ENCODE results near the gene GALNTL6.
"Not testable (repeated sequence)": the region's sequence is repeated elsewhere in the genome, so short reads cannot be mapped to it uniquely, and the experiment has no call there.

The GALNTL6 gene

DNA sequence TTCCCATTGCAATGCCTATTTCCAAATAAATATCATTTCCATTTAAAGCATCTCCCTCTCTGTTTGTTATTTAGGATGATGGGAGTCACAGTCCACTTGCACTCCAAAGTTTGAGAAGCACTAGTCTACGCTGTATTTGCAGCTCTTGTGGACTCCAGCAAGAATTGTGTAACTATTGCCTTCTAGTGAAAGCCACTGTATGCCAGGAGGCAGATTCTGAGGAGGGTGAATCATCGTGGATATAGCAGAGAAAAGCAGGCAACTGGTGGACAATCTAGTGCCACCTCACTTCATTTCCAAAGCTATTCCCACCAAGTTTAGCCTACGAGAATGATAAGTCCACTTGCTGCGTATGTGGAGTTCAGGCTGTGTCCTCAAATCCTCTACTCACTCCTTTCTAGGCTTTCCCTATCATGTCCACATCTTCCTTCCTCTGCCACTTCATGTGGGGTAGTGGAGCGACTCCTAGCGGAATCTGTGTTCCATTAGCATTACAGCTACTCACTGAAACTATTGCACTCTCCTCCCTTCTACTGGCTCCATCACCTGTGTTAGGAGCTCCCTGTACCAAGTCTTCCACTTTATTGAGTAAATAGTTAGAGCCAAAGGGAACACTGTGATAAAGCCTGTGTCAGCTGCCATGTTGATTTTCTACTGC is 853.6 kb downstream of the GALNTL6 start:
- no peak for DNase-seq (ENCODE audit: low read depth)

DNA sequence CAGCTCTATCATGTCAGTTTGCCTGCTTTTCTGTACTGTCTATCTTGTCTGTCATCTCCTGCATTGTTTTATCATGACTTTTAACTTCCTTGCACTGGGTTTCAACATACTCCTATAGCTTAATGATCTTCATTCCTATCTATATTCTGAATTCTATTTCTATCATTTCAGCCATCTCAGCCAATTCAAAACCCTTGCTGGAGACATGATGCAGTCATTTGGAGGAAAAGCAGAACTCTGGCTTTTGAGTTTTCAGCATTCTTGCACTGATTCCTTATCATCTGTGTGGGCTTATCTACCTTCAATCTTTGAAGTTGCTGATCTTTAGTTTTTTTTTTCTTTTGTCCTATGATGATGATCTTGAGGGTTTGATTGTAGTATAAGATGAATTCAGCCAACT is 861.6 kb downstream of the GALNTL6 start:
- DNase-seq (ENCODE audit: low read depth): no peak

DNA sequence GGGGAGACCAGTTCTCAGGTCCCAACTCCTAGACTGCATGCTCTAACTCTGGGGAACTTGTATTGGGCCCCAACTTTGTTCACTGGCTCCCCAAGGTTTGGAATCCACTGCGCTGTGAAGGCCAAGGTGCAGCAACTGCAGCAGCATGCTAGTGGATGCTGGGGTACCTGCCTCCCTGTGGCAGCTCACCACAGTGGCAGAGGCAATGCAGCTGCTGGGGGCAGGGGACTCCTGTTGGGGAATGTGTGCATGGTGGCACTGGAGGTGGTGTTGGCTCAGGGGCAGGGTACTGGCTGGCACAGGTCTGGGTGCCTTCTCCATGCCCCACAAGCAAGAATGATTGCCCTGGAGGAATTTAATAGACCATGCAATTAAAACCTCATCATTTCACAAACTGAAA is 862.0 kb downstream of the GALNTL6 start:
- DNase-seq (ENCODE audit: low read depth): no peak

DNA sequence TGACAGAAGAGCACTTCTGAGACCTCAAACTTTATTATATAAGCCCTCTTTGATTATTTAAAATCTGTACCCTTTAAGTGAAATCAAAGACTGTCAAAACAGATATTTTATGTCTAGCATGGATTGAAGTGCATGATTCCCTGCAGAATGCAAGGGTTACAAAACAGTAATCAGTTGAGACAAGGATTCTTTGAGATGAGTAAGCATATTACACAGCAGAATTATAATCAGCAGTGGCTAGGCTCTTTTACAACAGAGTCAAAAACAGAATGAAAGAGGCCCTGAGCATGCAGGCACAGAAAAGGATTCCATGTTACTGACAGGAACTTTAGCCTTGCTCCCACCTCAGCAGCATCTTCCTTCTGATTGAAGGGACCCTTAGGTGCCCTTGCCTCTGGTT is 867.5 kb downstream of the GALNTL6 start:
- DNase-seq (ENCODE audit: low read depth): no peak

DNA sequence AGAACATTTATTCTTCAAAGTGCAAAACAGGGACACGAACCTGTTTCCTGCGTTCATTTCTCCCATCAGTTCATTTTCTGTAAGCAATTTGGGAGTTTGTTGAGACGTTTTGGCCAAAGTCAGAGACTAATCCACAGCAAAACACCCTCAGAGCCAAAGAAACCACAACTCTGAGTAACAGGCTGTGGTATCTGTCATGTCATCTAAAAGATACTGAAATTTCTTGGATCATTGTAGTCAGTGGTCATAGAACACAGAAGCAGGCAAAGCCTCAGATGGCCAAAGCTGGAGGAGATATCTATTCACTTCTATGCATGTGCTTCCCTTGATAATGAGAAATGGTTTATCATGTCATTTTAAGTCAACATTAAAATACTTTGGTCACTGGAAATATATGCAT is 869.8 kb downstream of the GALNTL6 start:
- no peak for DNase-seq (ENCODE audit: low read depth)

DNA sequence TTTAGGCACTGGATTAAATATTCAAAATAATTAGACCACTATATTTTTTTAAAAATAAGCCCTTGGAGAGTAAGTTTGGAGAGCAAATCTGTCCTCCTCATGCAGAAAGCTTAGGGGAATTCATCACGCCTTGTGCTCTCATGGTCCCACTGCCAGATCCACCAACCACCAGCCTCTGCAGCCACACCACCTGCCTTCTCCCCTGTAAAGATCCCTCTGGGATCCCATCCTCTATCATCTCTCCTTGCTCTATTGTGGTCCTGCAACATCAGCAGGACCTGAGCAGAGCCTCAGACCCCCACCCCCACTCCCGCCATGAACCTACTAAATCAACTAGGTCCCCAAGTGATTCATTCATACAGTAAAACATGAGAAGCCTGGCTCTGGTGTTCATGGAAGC is 872.8 kb downstream of the GALNTL6 start:
- no peak for DNase-seq (ENCODE audit: low read depth)

DNA sequence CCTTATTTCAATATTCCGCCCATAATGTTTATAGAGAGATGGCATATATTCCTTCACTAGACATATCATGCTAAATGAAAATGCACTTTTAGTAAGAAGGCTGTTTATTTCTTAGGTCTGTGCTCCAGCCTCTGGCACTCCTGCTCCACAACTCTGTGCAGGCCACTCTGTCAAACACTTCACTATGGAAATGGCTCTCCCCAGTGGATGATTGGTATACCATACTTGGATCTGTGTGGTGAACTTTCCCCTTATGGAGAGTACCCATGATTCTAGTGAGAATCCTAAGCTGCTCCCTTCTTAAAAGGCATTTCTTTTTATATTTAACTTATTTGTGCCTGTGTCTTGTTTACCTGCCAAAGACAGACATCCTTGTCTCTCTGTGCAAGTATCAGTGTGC is 875.3 kb downstream of the GALNTL6 start:
- no peak for DNase-seq (ENCODE audit: low read depth)

DNA sequence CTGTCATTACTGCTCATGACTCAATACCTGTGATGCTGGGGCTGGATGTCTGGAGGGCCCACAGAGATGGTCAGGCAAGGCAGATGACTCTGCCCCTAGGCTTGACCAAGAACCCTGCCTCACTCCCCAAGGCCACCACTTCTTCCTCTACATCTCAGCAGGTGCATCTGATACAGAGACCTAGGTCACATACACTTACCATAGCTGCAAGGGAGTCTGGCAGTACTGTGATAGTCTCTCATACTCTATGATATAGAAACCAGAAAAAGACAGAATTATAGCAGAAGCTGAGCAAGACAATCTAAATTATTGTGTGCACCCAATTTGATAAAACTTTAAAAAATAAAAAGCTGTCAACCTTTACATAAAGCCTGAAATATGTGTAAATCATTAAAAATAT is 878.3 kb downstream of the GALNTL6 start:
- DNase-seq (ENCODE audit: low read depth): no peak

DNA sequence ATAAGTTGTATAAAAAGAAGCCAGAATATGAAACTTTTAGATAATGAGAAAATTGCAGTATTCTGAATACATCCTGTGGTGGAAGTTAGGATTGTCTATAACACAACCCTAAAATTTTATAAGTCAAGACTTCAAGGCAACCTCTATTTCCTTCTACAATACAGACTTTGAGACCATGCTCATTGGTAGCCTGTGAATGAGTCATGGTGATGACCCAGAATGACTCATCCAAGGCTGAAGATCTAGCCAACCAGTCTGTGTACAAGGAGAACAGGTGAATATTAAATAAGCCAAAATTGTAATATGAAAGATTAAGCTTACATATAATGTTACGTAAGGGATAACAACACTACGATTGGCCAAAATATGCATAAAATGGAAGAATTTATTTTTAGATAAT is 879.5 kb downstream of the GALNTL6 start:
- no peak for DNase-seq (ENCODE audit: low read depth)

DNA sequence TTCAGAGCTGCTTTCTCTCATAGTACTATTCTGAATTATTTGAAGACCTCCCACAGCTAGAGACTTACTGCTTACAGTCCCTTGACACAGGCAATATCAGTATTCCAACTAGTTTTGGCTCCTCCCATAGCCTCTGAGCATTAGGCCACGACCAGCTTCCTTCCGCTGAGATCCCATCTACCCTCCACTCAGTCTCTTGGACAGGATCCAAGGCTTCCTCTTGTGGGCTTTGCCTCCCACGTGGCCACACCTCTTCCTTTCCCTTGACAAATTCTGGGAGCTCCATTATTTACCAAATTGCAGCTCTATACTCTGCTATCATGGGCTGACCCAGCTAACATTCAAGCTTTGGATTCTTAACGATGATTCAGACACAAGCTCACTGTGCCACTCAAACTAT is 885.1 kb downstream of the GALNTL6 start:
- no peak for DNase-seq (ENCODE audit: low read depth)

DNA sequence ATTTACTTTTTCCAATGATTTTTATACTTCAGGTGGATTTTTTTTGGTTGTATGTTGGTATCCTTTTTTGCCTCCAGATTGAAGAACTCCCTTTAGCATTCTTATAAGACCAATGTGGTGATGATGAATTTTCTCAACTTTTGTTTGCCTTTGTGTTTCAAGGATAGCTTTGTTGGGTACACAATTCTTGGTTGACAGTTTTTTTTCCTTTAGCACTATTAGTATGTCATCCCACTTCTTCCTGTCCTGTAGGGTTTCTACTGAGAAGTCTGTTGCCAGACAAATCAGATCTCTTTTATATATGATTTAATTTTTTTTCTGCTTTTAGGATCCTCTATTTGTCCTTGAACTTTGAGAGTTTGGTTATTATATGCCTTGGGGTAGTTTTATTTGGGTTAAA is 892.4 kb downstream of the GALNTL6 start:
- no peak for DNase-seq (ENCODE audit: low read depth)

DNA sequence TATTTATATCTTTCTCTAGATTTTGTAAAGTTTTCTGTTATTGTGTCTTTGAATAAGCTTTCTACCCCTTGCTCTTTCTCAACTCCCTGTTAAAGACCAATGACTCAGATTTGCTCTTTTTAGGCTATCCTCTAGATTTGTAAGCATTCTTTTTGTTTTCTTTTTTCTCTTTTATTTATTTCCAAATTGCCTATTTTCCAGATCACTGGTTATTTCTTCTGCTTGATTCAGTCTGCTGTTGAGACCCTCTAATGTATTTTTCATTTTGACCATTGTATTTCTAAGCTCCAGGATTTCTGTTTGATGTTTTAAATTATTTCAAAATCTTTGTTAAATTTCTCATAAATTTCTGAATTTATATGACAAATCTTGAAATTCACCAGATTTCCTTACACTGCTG is 892.8 kb downstream of the GALNTL6 start:
- no peak for DNase-seq (ENCODE audit: low read depth)

DNA sequence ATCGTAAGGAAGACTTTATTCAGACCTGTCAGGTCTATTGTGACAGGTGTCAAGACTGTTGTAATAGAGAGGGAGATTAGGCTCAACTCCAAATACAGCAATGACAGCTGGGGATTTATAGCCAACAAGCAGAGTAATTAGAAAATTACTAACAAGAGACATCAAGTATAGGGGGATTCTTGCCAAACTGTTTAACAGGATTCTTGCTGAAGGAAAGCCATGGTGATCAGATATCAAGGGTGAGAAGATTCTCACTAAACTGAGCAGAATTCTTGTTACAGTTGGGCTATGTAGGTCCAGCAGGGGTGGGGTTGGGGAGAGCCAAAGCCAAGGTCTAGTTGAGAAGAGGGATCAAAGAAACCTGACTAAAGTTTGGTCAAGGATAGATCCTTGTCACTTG is 894.4 kb downstream of the GALNTL6 start:
- no peak for DNase-seq (ENCODE audit: low read depth)

DNA sequence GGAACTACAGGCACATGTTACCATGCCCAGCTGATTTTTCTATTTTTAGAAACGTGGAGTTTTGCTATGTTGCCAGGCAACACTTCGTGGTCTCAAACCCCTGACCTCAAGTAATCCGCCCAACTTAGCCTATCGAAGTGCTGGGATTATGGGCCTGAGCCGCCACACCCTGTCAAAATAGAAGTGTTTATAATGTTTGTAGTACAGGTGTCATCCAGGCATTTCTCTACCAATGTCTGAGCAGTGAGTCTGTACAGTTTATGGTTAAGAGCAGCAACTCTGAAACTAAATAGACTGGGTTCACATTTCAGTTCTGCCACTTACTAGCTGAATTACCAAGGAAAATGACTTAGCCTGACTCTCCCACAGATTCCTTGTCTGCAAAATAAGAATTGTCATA is 895.0 kb downstream of the GALNTL6 start:
- DNase-seq (ENCODE audit: low read depth): no peak

DNA sequence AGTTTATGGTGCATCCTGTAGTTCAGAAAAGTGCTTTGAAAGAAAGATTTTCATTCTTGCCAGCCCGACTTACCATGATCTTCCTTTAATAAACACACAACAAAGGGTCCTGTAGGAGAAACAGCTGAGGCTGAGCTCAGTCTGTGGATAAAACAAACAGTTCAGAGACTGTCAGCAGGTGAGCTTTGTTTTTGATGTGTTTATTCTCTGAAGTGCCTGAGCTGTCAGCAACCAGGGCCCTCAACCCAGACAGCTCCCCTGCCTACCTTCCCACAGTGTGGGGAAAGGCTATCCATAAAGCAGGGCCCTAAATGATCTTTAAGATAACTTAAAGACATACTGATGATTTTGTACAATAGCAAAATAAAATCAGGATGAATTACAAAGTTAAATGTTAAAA is 896.2 kb downstream of the GALNTL6 start:
- DNase-seq (ENCODE audit: low read depth): no peak

DNA sequence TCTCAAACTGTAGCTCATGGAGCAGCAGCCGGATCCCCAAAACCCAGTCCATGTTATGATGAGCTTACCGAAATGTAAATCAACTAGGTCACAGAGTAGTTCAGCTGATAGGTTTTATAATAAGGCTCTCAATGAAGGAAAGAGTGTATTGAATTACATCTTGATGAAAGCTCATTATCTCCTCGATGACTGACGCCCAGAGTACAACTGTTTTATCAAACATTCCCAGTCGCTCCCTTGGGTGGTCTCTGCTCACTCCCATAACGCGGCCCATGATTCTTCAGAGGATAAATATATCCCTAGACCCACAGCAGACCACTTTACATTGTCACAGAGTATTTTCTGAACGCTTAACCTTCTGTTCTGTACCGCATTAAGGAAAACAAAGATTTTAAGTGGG is 903.1 kb downstream of the GALNTL6 start:
- no peak for DNase-seq (ENCODE audit: low read depth)

DNA sequence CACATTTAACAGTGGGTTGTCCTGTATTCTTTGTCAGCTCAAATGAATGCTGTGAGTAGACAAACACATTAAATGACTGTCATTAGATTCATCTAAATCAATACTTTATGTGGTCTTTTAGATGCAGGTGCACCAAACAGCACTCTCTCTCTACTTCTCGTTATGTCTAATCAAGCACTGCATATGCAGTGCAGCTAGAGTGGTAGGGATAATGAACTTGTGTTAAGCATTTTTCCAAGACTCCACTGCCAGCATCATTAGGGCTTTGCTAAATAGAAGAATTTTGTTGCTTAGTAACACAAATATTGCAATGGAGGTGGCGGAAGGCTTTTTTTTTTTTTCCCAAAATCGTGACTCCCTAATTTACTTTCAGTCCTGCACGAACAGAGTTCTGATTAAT is 908.5 kb downstream of the GALNTL6 start:
- no peak for DNase-seq (ENCODE audit: low read depth)

DNA sequence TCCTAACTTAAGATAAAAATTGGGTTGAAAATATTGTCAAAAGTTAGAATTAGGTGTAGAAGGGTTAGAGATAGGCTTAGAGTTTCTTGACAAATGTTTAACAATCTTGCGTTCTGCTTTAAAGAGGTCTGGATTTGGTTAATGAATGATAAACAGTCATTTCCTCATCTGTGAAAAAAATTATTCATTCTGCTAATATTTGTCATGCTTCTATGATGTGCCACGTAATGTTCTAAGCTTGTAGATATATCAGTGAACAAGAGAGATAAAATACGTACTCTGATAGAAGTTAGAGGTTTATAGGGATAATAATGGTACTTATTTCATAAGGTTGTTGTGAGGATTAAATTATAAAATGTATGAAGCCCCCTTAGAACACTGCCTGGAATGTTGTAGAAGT is 912.4 kb downstream of the GALNTL6 start:
- DNase-seq (ENCODE audit: low read depth): no peak

DNA sequence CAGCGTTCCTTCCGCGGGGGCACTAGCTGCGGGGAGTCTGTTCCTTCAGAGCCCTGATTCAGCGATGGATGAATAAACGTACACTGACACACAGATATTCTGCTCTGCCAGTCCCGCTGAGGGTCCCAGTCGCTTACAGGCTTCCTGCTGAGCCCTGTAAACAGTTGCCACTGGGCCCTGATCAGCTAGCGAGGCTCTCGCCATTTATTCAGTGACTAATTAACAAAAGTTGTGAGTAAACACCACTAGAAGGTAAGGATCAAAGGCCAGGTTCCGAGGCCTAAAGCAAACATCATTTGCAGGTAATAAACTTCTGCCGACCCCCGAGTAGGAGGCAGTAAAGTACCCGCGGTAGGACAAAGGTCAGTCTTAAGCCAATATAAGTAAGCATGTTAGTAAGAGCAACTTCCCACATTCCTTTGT is 912.8 kb downstream of the GALNTL6 start:
- DNase-seq (ENCODE audit: low read depth): no peak

DNA sequence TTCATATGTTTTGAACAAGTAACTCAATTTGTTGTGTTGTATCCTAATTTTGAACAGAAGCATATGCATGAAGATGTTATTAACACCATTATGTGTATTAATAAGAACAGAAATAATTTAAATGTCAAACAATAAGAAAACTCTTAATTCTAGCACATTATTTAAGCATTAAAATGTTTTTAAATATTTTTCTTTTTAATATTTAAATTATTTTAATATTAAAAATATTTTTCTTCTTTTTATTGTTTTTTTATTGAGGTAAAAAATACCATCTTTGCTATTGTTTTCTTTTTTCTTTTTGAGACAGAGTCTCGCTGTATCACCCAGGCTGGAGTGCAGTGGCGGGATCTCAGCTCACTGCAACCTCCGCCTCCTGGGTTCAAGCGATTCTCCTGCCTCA is 914.4 kb downstream of the GALNTL6 start:
- DNase-seq (ENCODE audit: low read depth): no peak

DNA sequence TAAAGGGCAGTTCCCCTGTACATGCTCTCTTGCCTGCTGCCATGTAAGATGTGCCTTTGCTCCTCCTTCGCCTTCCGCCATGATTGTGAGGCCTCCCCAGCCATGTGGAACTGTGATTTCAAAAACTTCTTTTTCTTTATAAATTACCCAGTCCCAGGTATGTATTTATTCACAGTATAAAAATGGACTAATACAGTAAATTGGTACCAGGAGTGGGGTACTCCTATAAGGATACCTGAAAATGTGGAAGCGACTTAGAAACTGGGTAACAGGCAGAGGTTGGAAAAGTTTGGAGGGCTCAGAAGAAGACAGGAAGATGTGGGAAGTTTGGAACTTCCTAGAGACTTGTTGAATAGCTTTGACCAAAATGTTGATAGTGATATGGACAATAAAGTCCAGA is 920.4 kb downstream of the GALNTL6 start:
- not testable (repeated sequence) for DNase-seq (ENCODE audit: low read depth)

DNA sequence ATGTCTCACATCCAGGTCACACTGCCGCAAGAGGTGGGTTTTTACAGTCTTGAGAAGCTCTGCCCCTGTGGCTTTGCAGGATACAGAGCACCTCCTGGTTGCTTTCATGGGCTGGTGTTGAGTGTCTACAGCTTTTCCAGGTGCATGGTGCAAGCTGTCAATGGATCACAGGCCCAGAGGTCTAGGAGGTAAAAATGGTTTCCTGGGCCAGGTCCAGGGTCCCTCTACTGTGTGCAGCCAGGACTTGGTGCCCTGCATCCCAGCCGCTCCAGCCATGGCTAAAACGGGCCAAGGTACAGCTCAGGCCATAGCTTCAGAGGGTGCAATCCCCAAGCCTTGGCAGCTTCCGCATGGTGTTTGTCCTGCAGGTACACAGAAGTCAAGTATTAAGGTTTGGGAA is 921.4 kb downstream of the GALNTL6 start:
- DNase-seq (ENCODE audit: low read depth): no peak

DNA sequence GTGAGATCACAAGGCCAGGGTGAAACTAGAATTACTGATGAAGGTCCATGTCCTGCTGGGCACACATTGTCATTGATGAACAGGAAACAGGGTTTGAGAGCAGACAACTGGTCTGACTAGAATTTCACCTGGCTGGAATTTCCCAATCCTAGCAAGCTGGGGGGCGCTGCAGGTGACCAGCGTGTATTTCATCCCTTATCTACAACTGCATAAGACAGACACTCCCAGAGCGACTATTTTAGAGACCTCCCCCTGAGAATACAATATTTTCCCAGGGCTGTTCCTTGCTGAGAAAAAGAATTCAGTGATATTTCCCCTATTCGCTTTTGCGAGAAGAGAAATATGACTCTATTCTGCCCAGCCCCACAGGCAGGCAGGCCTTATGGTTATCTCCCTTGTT is 922.8 kb downstream of the GALNTL6 start:
- DNase-seq (ENCODE audit: low read depth): no peak

DNA sequence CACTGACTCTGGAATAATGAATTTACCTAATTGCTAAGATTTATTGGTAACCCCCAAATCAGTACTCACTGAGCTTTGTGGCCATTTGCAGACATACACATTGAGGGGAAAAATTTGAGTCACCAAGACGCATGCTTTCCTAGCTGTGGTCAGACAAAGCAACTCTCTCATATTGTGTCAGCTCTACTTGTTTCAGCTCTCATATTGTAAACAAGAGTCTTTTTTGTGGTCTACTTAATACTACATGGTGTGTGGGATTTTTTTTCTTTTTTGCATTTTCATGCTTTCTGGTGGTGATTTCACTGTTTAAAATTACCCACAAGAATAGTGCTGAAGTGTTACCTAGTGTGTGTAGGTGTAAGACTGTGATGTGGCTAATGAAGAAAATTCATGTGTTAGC is 927.2 kb downstream of the GALNTL6 start:
- no peak for DNase-seq (ENCODE audit: low read depth)

DNA sequence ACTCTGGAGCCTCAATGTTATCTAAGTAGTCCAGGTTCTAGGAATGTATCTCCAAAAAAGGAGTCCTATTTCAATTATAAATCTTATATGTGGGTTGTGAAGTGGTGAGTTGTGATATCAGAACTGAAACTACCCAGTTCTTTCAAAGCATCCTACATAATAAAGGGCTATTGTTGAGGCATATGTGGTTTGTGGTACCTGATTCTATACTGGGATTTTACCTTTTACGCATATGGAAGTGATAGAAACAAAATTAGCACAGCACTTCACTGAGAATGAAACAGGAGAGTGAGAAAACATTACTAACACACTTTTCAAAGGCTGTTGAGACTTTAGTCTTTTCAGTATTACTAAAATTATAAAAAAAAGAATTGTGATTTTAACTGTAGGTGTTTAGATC is 937.7 kb downstream of the GALNTL6 start:
- no peak for DNase-seq (ENCODE audit: low read depth)
